Measurements from ENCODE around the gene SLAMF7.

GRCh38 chr1:160761046-160761445 is 22.0 kb downstream of the SLAMF7 start:
- TF ChIP-seq CTCF (IDR thresholded peaks at IDR 0.05): no peak
- TF ChIP-seq POLR2A (IDR thresholded peaks at IDR 0.05): no peak

All from Peyer's patch (tissue), 4 donors.